SK-N-SH (cell line): ENCODE data around the gene SF3A1. TPM values are rescaled to one million over a fixed set of nuclear protein-coding genes. Genes with fewer than 3 reads are reported as not detected.

Experiments used
- CTCF ChIA-PET: fragments of 300-600, 350-600 bp; formaldehyde crosslinking; extraction: SDS; loops from one replicate; lab custom pipeline; 2021; lab: Yijun Ruan, JAX
- POLR2A ChIA-PET: fragments of 350-600 bp; sonication (Branson Sonifier 250); formaldehyde crosslinking; extraction: SDS; loops from one replicate; lab custom pipeline; 2020; ENCODE audit warnings: antibody characterized with exemption, inconsistent platforms; lab: Yijun Ruan, JAX
- DNase-seq: peaks from one replicate; pipeline ENCODE4 v3.0.0; 2012
- H2AFZ ChIP-seq: fragments of 200-600 bp; sonication (generic); 2 replicates; pipeline ENCODE4 v1.8.1; 2016; ENCODE audit warnings: antibody characterized with exemption, mild to moderate bottlenecking, low read depth
- H3F3A ChIP-seq: fragments of 200-600 bp; sonication (generic); replicated peaks from 2 replicates; pipeline ENCODE3; 2016; ENCODE audit warnings: antibody characterized with exemption, mild to moderate bottlenecking; ENCODE audit not compliant: insufficient read depth
- H3K27ac ChIP-seq, 2 experiments: fragments of 200-500 bp in 1 of 2; fragments of 200-600 bp in 1 of 2; sonication (Bioruptor generic) in 1 of 2; sonication (generic), shearing (Covaris generic) in 1 of 2; 2 replicates each; pipeline versions ENCODE4 v1.5.1 to v1.6.1; 2014 to 2016; ENCODE audit warnings: low read depth in 2 of 2, inconsistent platforms in 1 of 2, low read length in 1 of 2, mild to moderate bottlenecking in 1 of 2, mixed read lengths in 1 of 2
- H3K27me3 ChIP-seq: fragments of 200-600 bp; sonication (generic), shearing (Covaris generic); 2 replicates; pipeline ENCODE4 v1.6.1; 2016; ENCODE audit warnings: mixed run types; ENCODE audit not compliant: insufficient read depth
- H3K36me3 ChIP-seq, 2 experiments: fragments of 200-500 bp in 1 of 2; fragments of 200-600 bp in 1 of 2; sonication (Bioruptor generic) in 1 of 2; sonication (generic) in 1 of 2; replicated peaks in 1 of 2; 2 replicates each; pipeline versions ENCODE3 to v1.5.1; 2014 to 2016; ENCODE audit warnings: low read length in 1 of 2, mild to moderate bottlenecking in 1 of 2; ENCODE audit not compliant: insufficient read depth in 2 of 2, control insufficient read depth in 1 of 2
- H3K4me1 ChIP-seq, 2 experiments: fragments of 200-500 bp in 1 of 2; fragments of 200-600 bp in 1 of 2; sonication (Bioruptor generic) in 1 of 2; sonication (generic), shearing (Covaris generic) in 1 of 2; 2 replicates each; pipeline versions ENCODE4 v1.5.1 to v1.6.1; 2014 to 2016; ENCODE audit warnings: low read depth in 1 of 2, low read length in 1 of 2, mixed run types in 1 of 2; ENCODE audit not compliant: insufficient read depth in 2 of 2, control insufficient read depth in 1 of 2
- H3K4me2 ChIP-seq: fragments of 200-600 bp; sonication (generic), shearing (Covaris generic); 2 replicates; pipeline ENCODE4 v1.6.1; 2017; ENCODE audit warnings: mixed run types
- H3K4me3 ChIP-seq, 2 experiments: fragments of 200-500 bp in 1 of 2; fragments of 200-600 bp in 1 of 2; sonication (Bioruptor generic) in 1 of 2; sonication (generic), shearing (Covaris generic) in 1 of 2; 2 replicates each; pipeline versions ENCODE4 v1.5.1 to v1.8.1; 2014 to 2016; ENCODE audit warnings: low read depth in 2 of 2, inconsistent platforms in 1 of 2, low read length in 1 of 2, mild to moderate bottlenecking in 1 of 2, mixed read lengths in 1 of 2, moderate library complexity in 1 of 2
- H3K79me2 ChIP-seq: fragments of 200-600 bp; sonication (generic); 2 replicates; pipeline ENCODE4 v1.8.1; 2017; ENCODE audit warnings: mild to moderate bottlenecking; ENCODE audit not compliant: insufficient read depth
- H3K9ac ChIP-seq: fragments of 200-600 bp; sonication (generic); 2 replicates; pipeline ENCODE4 v1.6.1; 2017; ENCODE audit warnings: mixed run types
- H3K9me2 ChIP-seq: fragments of 200-600 bp; sonication (generic); 2 replicates; pipeline ENCODE4 v1.6.1; 2017; ENCODE audit warnings: mixed run types
- H3K9me3 ChIP-seq: fragments of 200-600 bp; sonication (generic); 2 replicates; pipeline ENCODE4 v1.6.1; 2017; ENCODE audit warnings: mixed run types, mild to moderate bottlenecking, moderate library complexity
- H4K20me1 ChIP-seq: fragments of 200-600 bp; sonication (generic); 2 replicates; pipeline ENCODE4 v1.6.1; 2017; ENCODE audit warnings: mild to moderate bottlenecking, mixed run types; ENCODE audit not compliant: insufficient read depth
- CHD2 ChIP-seq: fragments of 150-350 bp; IDR thresholded peaks from 2 replicates; pipeline ENCODE4 v1.6.1; 2018; ENCODE audit warnings: low read length; ENCODE audit not compliant: partially characterized antibody
- ELF1 ChIP-seq: IDR thresholded peaks from 2 replicates; pipeline ENCODE4 v1.4.0; 2012
- EP300 ChIP-seq, 2 experiments: IDR thresholded peaks; 2 replicates each; pipeline versions ENCODE4 v1.4.0 to v1.6.1; 2012; ENCODE audit warnings: borderline replicate concordance in 1 of 2, low read depth in 1 of 2, low read length in 1 of 2
- FOSL2 ChIP-seq: IDR thresholded peaks from 2 replicates; pipeline ENCODE4 v1.4.0; 2012; ENCODE audit warnings: low read depth, mild to moderate bottlenecking, moderate library complexity, borderline replicate concordance
- GABPA ChIP-seq: IDR thresholded peaks from 2 replicates; pipeline ENCODE4 v1.4.0; 2012; ENCODE audit warnings: low read depth, mild to moderate bottlenecking
- JUND ChIP-seq: IDR thresholded peaks from 2 replicates; pipeline ENCODE4 v1.4.0; 2012
- MXI1 ChIP-seq: IDR thresholded peaks from 2 replicates; pipeline ENCODE4 v1.6.1; 2012; ENCODE audit warnings: mild to moderate bottlenecking, low read depth, low read length, improper control_type of control experiment
- NRF1 ChIP-seq: IDR thresholded peaks from 2 replicates; pipeline ENCODE4 v1.6.1; 2012; ENCODE audit warnings: low read depth, mild to moderate bottlenecking, low read length
- RCOR1 ChIP-seq: fragments of 150-350 bp; IDR thresholded peaks from 2 replicates; pipeline ENCODE4 v1.6.1; 2017; ENCODE audit warnings: antibody characterized with exemption, low read length
- RFX5 ChIP-seq: IDR thresholded peaks from 2 replicates; pipeline ENCODE4 v1.6.1; 2012; ENCODE audit warnings: mild to moderate bottlenecking, improper control_type of control experiment, low read length
- RXRA ChIP-seq: IDR thresholded peaks from 2 replicates; pipeline ENCODE4 v1.4.0; 2012; ENCODE audit warnings: low read depth, mild to moderate bottlenecking, borderline replicate concordance
- TCF12 ChIP-seq: IDR thresholded peaks from 2 replicates; pipeline ENCODE4 v1.4.0; 2012
- TEAD4 ChIP-seq: IDR thresholded peaks from 2 replicates; pipeline ENCODE4 v1.4.0; 2012; ENCODE audit warnings: mild to moderate bottlenecking, borderline replicate concordance; ENCODE audit not compliant: insufficient read depth
- YY1 ChIP-seq: IDR thresholded peaks from 2 replicates; pipeline ENCODE4 v1.4.0; 2012; ENCODE audit warnings: low read depth, mild to moderate bottlenecking
- WGBS: methylation state at CpG from one replicate; pipeline ENCODE4 v1.1.6; 2017; ENCODE audit warnings: low lambda C conversion rate; 5-methylcytosine and 5-hydroxymethylcytosine counted together
- polyA plus RNA-seq, 3 experiments: library from polyadenylated mRNA; depleted of rRNA; stranded (reverse); fragments of >200 nt; gene quantifications; 2 replicates each; pipeline ENCODE4 v1.2.3, GENCODE V29; 2012
- TF ChIP-seq, protein P1 (sequence below): IDR thresholded peaks from 2 replicates; pipeline ENCODE4; 2012
- TF ChIP-seq, protein P2 (sequence below): fragments of 150-350 bp; IDR thresholded peaks from 2 replicates; pipeline ENCODE4 v1.6.1; 2016; ENCODE audit warnings: mild to moderate bottlenecking, low read depth, low read length
- TF ChIP-seq, protein P3 (sequence below): IDR thresholded peaks from 2 replicates; pipeline ENCODE4 v1.4.0; 2012; ENCODE audit warnings: low read depth
- TF ChIP-seq, protein P4 (sequence below): IDR thresholded peaks from 2 replicates; pipeline ENCODE4 v1.4.0; 2012; ENCODE audit warnings: low read depth, borderline replicate concordance

Gene SF3A1
- polyA plus RNA-seq, 1 of the 3 experiments (the other 2 are of a cell fraction), result 75.2 TPM

DNA sequence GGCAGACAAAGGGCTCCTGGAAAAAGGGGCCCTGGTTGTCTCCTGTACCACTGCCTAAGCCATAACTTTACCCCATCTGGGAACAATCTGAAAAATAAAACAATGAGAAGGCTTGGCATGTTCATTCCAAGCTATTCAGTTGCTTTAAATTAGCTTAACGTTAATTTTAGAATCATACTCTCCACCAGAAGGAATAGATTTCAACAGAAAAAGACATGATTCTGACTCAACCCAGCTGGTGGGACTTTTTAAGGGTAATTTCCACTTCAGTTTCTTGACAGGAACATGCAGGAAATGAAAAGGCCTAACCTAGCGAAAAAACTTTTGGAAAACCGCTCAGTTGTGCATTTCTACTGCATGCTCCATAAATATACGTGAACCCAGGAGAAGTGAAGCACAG lies 7.9 kb downstream of the SF3A1 start:
- Histone ChIP-seq H3K9me2 (no peaks in the 10 kb centered on the region), H2AFZ (no peak overlapping the region), H3K27ac (no peak overlapping the region), H3K4me2 (no peak overlapping the region), H3K9me3 (no peaks in the 10 kb centered on the region), H3K27me3 (no peaks in the 10 kb centered on the region), H3K4me3 (no peak overlapping the region), H4K20me1 (peaks cover 42% of the 10 kb centered on the region), H3K9ac (no peak overlapping the region), H3K4me1 (no peaks in the 10 kb centered on the region), H3K36me3 (peaks cover 64 to 77% of the 10 kb centered on the region in 2 experiments), H3K79me2 (peaks cover 66% of the 10 kb centered on the region), H3F3A (peaks cover 4% of the 10 kb centered on the region)
- WGBS, result 81% methylated on average over 4 of the region's 4 CpGs
- POLR2A ChIA-PET, result no interaction called here
- TF ChIP-seq, protein P1, sequence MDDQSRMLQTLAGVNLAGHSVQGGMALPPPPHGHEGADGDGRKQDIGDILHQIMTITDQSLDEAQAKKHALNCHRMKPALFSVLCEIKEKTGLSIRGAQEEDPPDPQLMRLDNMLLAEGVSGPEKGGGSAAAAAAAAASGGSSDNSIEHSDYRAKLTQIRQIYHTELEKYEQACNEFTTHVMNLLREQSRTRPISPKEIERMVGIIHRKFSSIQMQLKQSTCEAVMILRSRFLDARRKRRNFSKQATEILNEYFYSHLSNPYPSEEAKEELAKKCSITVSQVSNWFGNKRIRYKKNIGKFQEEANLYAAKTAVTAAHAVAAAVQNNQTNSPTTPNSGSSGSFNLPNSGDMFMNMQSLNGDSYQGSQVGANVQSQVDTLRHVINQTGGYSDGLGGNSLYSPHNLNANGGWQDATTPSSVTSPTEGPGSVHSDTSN, result no peak
- no peak for TF ChIP-seq JUND
- no peak for TF ChIP-seq EP300 (IDR thresholded peaks at IDR 0.05; ENCODE audit: borderline replicate concordance in 1 of 2, low read depth in 1 of 2, low read length in 1 of 2)
- TF ChIP-seq GABPA, result no peak
- TF ChIP-seq, protein P2, sequence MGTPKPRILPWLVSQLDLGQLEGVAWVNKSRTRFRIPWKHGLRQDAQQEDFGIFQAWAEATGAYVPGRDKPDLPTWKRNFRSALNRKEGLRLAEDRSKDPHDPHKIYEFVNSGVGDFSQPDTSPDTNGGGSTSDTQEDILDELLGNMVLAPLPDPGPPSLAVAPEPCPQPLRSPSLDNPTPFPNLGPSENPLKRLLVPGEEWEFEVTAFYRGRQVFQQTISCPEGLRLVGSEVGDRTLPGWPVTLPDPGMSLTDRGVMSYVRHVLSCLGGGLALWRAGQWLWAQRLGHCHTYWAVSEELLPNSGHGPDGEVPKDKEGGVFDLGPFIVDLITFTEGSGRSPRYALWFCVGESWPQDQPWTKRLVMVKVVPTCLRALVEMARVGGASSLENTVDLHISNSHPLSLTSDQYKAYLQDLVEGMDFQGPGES, result no peak
- TF ChIP-seq RCOR1, result no peak
- TF ChIP-seq YY1, result no peak
- TF ChIP-seq FOSL2, result no peak
- TF ChIP-seq, protein P3, sequence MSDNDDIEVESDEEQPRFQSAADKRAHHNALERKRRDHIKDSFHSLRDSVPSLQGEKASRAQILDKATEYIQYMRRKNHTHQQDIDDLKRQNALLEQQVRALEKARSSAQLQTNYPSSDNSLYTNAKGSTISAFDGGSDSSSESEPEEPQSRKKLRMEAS, result no peak
- no peak for TF ChIP-seq RFX5
- CTCF ChIA-PET, result interaction anchor here (1.3 to 1.4 kb wide), 2 partner anchors 61 kb away, joined by 3 to 4 read pairs; no protein-coding TSS in a partner anchor
- no peak for DNase-seq

- POLR2A ChIA-PET, result no interaction called here
- peaks cover 39% of the 10 kb centered on the region for H4K20me1 ChIP-seq
- DNase-seq, result no peak
- peaks cover 66 to 78% of the 10 kb centered on the region in 2 experiments for H3K36me3 ChIP-seq
- 94% methylated on average over 4 of the region's 4 CpGs for WGBS
- TF ChIP-seq, protein P4, sequence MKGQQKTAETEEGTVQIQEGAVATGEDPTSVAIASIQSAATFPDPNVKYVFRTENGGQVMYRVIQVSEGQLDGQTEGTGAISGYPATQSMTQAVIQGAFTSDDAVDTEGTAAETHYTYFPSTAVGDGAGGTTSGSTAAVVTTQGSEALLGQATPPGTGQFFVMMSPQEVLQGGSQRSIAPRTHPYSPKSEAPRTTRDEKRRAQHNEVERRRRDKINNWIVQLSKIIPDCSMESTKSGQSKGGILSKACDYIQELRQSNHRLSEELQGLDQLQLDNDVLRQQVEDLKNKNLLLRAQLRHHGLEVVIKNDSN, result no peak
- TF ChIP-seq TEAD4, result no peak
- no peak for TF ChIP-seq RXRA
- no peak for TF ChIP-seq NRF1
- TF ChIP-seq, protein P1, result no peak
- TF ChIP-seq CHD2, result no peak
- TF ChIP-seq TCF12, result no peak
- no peak for TF ChIP-seq ELF1
- TF ChIP-seq RCOR1, result no peak
- no peak for TF ChIP-seq MXI1
- no peaks in the 10 kb centered on the region for H3K9me2 ChIP-seq
- no peak overlapping the region for H2AFZ ChIP-seq
- H3K9me3 ChIP-seq, result no peaks in the 10 kb centered on the region
- peaks cover 4% of the 10 kb centered on the region for H3F3A ChIP-seq
- no peak overlapping the region for H3K4me2 ChIP-seq
- H3K4me1 ChIP-seq, result no peaks in the 10 kb centered on the region
- no peak overlapping the region for H3K27ac ChIP-seq
- no peak overlapping the region for H3K9ac ChIP-seq
- no peaks in the 10 kb centered on the region for H3K27me3 ChIP-seq
- CTCF ChIA-PET, result interaction anchor here (1.3 kb wide), 1 partner anchor 61 kb away, joined by 4 read pairs; no protein-coding TSS in a partner anchor
- H3K79me2 ChIP-seq, result peaks cover 62% of the 10 kb centered on the region
- H3K4me3 ChIP-seq, result no peak overlapping the region
Measured at GRCh38 chr22:30348404-30348803, 8.3 kb downstream of the SF3A1 start.
